GF-D8 (cell line): ENCODE results near the gene RBBP7.

Experiments
- DNase-seq: peaks from one replicate; lab custom pipeline; 2025; lab: John Stamatoyannopoulos, UW

The RBBP7 gene

GRCh38 chrX:16825264-16826035 is 44.7 kb downstream of the RBBP7 start:
- no peak for DNase-seq

- DNase-seq: no peak
Measured at GRCh38 chrX:16822723-16823122, 47.4 kb downstream of the RBBP7 start.

GRCh38 chrX:16819634-16820033 is 50.5 kb downstream of the RBBP7 start:
- no peak for DNase-seq

- peak; percentile 11 for DNase-seq
Measured at GRCh38 chrX:16814597-16814996, 55.6 kb downstream of the RBBP7 start.

GRCh38 chrX:16807976-16808542 is 62.1 kb downstream of the RBBP7 start:
- no peak for DNase-seq

DNA sequence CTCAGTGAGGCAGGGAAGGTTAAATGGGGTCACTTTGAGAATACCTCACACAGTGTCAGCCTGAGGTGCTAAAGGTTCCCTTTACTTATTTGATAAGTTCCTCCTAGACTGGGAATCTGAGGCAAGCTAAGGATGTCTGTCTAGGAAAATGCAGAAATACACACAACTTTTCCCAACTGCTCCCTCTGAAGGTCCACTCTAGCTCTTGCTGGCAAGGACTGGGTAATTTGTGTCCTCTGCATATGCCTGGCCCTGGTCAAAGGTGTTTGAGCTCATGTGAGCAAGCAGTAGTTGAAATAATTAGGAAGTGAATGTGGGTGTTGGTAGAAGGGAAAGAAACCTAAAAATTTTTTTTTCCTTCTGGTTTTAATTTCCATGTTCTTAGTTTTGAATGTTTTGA is 62.6 kb downstream of the RBBP7 start:
- no peak for DNase-seq

DNA sequence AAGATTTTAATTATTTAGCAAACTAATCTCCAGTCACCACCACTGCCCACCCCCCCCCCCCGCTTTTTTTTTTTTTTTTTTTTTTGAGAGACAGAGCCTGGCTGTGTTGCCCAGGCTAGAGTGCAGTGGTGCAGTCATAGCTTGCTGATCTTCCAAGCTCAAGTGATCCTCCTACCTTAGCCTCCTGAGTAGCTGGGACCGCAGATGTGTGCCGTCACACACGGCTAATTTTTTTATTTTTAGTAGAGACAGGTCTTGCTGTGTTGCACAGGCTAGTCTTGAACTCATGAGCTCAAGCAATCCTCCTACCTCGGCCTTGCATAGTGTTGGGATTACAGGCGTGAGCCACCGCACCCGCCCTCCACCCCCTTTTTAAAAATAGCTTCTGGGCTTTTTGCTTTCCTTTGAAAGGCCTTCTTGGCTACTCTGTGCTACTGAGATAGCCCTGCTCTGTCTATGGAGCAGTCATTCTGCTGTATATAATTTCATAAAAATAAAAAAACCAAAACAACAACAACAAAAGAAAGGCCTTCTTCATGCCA is 65.2 kb downstream of the RBBP7 start:
- no peak for DNase-seq

GRCh38 chrX:16797841-16798240 is 72.3 kb downstream of the RBBP7 start:
- no peak for DNase-seq

DNA sequence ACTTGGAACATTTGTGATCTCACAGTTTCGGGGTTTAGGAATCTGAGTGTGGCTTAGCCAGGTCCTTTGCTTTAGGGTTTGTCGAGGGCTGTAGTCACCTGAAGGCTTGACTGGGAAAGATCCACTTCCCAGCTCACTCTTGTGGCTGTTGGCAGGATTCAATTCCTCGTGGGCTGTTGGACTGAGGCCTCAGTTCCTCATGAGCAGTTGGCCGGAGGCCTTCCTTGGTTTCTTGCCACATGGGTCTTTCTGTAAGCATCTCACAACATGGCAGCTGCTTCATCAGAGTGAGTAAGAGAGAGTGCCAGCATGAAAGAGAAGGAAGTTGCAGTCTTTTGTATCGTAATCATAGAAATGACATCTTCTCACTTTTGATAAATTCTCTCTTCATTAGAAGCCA is 72.8 kb downstream of the RBBP7 start:
- DNase-seq: no peak

DNA sequence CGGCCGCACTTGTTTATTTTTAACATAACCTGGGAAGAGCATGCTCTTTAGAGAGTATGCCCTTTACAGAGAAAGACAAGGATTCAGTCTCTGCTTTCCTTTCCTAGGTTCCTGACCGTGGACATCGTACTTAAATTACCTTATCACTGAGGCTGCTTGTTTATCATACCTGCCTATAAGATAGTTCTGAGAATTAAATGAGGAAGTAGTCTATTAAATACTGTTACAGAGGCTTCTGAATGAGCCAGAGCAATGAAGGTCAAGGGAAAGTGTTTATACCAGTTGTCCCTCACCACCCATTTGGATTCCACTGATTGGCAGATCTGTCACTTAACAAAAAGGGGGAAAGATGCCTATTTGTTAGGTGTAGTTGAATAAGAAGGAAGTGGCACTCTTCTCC is 73.9 kb downstream of the RBBP7 start:
- no peak for DNase-seq
